OCI-LY7 (cell line): ENCODE results near the gene FBXO31. TPM values are rescaled to one million over a fixed set of nuclear protein-coding genes. Genes with fewer than 3 reads are reported as not detected.
"Not testable (repeated sequence)": the region's sequence is repeated elsewhere in the genome, so short reads cannot be mapped to it uniquely, and the experiment has no call there.

Source experiments
- BruUV-seq: library from RNA; stranded (reverse); fragments of 400-500 nt; replicated peaks from 2 replicates; lab custom pipeline; 2021; lab: Mats Ljungman, UMichigan
- CTCF ChIA-PET: fragments of 300-600 bp; sonication (Branson Sonifier 250); formaldehyde crosslinking; loops from one replicate; lab custom pipeline; 2022; ENCODE audit warnings: antibody characterized with exemption; ENCODE audit not compliant: unreplicated experiment; lab: Charles Lee
- POLR2A ChIA-PET: fragments of 300-600 bp; sonication (Branson Sonifier 250); formaldehyde crosslinking; loops from one replicate; lab custom pipeline; 2022; ENCODE audit warnings: antibody characterized with exemption; lab: Charles Lee
- DNase-seq: peaks from one replicate; pipeline ENCODE4 v3.0.0-alpha.2; 2015; ENCODE audit warnings: low spot score
- H2AFZ ChIP-seq: fragments of 200-600 bp; sonication (generic), shearing (Covaris generic); 2 replicates; pipeline ENCODE4 v1.6.1; 2014; ENCODE audit warnings: mild to moderate bottlenecking, antibody characterized with exemption, low read length, moderate library complexity
- H3K27ac ChIP-seq: fragments of 200-600 bp; sonication (generic); 2 replicates; pipeline ENCODE4 v1.5.1; 2014; ENCODE audit warnings: mixed run types, low read depth, mild to moderate bottlenecking, moderate library complexity, low read length, inconsistent platforms; ENCODE audit not compliant: poor library complexity, severe bottlenecking
- H3K36me3 ChIP-seq: fragments of 200-600 bp; sonication (generic); 2 replicates; pipeline ENCODE4 v1.6.1; 2014; ENCODE audit warnings: mild to moderate bottlenecking, antibody characterized with exemption, low read length, moderate library complexity, mixed read lengths; ENCODE audit not compliant: insufficient read depth
- H3K4me1 ChIP-seq: fragments of 200-600 bp; sonication (generic); 2 replicates; pipeline ENCODE4 v1.5.1; 2014; ENCODE audit warnings: mild to moderate bottlenecking, low read length; ENCODE audit not compliant: insufficient read depth, poor library complexity, severe bottlenecking
- H3K4me2 ChIP-seq: fragments of 200-600 bp; sonication (generic); 2 replicates; pipeline ENCODE4 v1.6.1; 2014; ENCODE audit warnings: mild to moderate bottlenecking, low read length
- H3K4me3 ChIP-seq: fragments of 200-600 bp; sonication (generic); 2 replicates; pipeline ENCODE4 v1.5.1; 2014; ENCODE audit warnings: mild to moderate bottlenecking, low read depth, low read length; ENCODE audit not compliant: poor library complexity, severe bottlenecking
- H3K79me2 ChIP-seq: fragments of 200-600 bp; sonication (generic); 2 replicates; pipeline ENCODE4 v1.6.1; 2016; ENCODE audit warnings: low read depth, mild to moderate bottlenecking, low read length, moderate library complexity, mixed read lengths; ENCODE audit not compliant: insufficient read depth
- H3K9me2 ChIP-seq: fragments of 200-600 bp; sonication (generic); 2 replicates; pipeline ENCODE4 v1.6.1; 2016; ENCODE audit warnings: mild to moderate bottlenecking, low read length, mixed read lengths; ENCODE audit not compliant: insufficient read depth
- H3K9me3 ChIP-seq: fragments of 200-600 bp; sonication (generic); 2 replicates; pipeline ENCODE4 v1.6.1; 2014; ENCODE audit warnings: mild to moderate bottlenecking, mixed run types, low read length, mixed read lengths
- H4K20me1 ChIP-seq: fragments of 200-600 bp; sonication (generic); 2 replicates; pipeline ENCODE4 v1.6.1; 2014; ENCODE audit warnings: mild to moderate bottlenecking, antibody characterized with exemption, low read length, moderate library complexity, mixed read lengths; ENCODE audit not compliant: insufficient read depth
- EZH2phosphoT487 ChIP-seq: fragments of 200-600 bp; sonication (generic); IDR thresholded peaks from 2 replicates; pipeline ENCODE4 v1.6.1; 2018; ENCODE audit warnings: low read depth, borderline replicate concordance, mild to moderate bottlenecking, mixed run types, antibody characterized with exemption, low read length, moderate library complexity, mixed read lengths
- intact Hi-C: fragments of 100-400 bp; cut with micrococcal nuclease; formaldehyde crosslinking; loops from one replicate; pipeline ENCODE4 v1.10.0; 2022; ENCODE audit not compliant: unreplicated experiment
- total RNA-seq, 2 experiments: library from RNA; depleted of rRNA in 1 of 2; stranded (reverse); fragments of >200 nt in 1 of 2; shearing (Covaris generic) in 1 of 2; gene quantifications; 2 replicates each; pipeline ENCODE4 v1.2.3, GENCODE V29; 2014 to 2022
- TF ChIP-seq, protein P1 (sequence below): fragments of 200-600 bp; sonication (generic); conservative IDR thresholded peaks from 2 replicates; pipeline ENCODE4 v1.5.1; 2014; ENCODE audit warnings: mild to moderate bottlenecking, antibody characterized with exemption, low read length, moderate library complexity, mixed read lengths

Gene FBXO31
- total RNA-seq, 2 experiments from 2014 or later: 26.0 to 32.4 TPM

- no TSS peak for BruUV-seq
Measured at GRCh38 chr16:87365021-87365713, 18.4 kb downstream of the FBXO31 start.

GRCh38 chr16:87363771-87364455 lies 19.7 kb downstream of the FBXO31 start:
- peaks cover 18% of the 10 kb centered on the region for H3K4me1 ChIP-seq
- no peak for DNase-seq
- no peak overlapping the region for H3K4me3 ChIP-seq
- H2AFZ ChIP-seq: no peak overlapping the region
- H4K20me1 ChIP-seq: no peaks in the 10 kb centered on the region
- no TSS peak for BruUV-seq
- ChIA-PET POLR2A (no interaction called here), CTCF (no interaction called here)
- no peaks in the 10 kb centered on the region for H3K9me2 ChIP-seq
- H3K27ac ChIP-seq: no peak overlapping the region
- no peaks in the 10 kb centered on the region for H3K9me3 ChIP-seq
- H3K79me2 ChIP-seq: peaks cover 9% of the 10 kb centered on the region; the same call in 1 of the 2 replicates
- intact Hi-C loops: no loop called here
- H3K4me2 ChIP-seq: no peak overlapping the region
- peaks cover 25% of the 10 kb centered on the region for H3K36me3 ChIP-seq
- TF ChIP-seq, protein P1, sequence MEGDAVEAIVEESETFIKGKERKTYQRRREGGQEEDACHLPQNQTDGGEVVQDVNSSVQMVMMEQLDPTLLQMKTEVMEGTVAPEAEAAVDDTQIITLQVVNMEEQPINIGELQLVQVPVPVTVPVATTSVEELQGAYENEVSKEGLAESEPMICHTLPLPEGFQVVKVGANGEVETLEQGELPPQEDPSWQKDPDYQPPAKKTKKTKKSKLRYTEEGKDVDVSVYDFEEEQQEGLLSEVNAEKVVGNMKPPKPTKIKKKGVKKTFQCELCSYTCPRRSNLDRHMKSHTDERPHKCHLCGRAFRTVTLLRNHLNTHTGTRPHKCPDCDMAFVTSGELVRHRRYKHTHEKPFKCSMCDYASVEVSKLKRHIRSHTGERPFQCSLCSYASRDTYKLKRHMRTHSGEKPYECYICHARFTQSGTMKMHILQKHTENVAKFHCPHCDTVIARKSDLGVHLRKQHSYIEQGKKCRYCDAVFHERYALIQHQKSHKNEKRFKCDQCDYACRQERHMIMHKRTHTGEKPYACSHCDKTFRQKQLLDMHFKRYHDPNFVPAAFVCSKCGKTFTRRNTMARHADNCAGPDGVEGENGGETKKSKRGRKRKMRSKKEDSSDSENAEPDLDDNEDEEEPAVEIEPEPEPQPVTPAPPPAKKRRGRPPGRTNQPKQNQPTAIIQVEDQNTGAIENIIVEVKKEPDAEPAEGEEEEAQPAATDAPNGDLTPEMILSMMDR: no peak
- no peak for TF ChIP-seq EZH2phosphoT487

More at GRCh38 chr16:87365021-87365713, 18.4 kb downstream of the FBXO31 start:
- H2AFZ ChIP-seq: no peak overlapping the region
- H4K20me1 ChIP-seq: no peaks in the 10 kb centered on the region
- ChIA-PET POLR2A (no interaction called here), CTCF (no interaction called here)
- peaks cover 16% of the 10 kb centered on the region; the same call in 1 of the 2 replicates for H3K79me2 ChIP-seq
- peaks cover 24% of the 10 kb centered on the region for H3K4me1 ChIP-seq
- no peaks in the 10 kb centered on the region for H3K9me2 ChIP-seq
- H3K4me2 ChIP-seq: no peak overlapping the region
- H3K27ac ChIP-seq: no peak overlapping the region
- intact Hi-C loops: no loop called here
- no peak overlapping the region for H3K4me3 ChIP-seq
- no peaks in the 10 kb centered on the region for H3K9me3 ChIP-seq
- TF ChIP-seq EZH2phosphoT487: no peak
- TF ChIP-seq, protein P1: no peak
- peaks cover 14% of the 10 kb centered on the region; the same call in 1 of the 2 replicates for H3K36me3 ChIP-seq
- DNase-seq: no peak

GRCh38 chr16:87362828-87363559 lies 20.6 kb downstream of the FBXO31 start:
- DNase-seq, H3K79me2 ChIP-seq, H3K9me3 ChIP-seq, H3K4me2 ChIP-seq, H2AFZ ChIP-seq, H3K4me3 ChIP-seq, H3K27ac ChIP-seq, BruUV-seq, H4K20me1 ChIP-seq, CTCF ChIA-PET, H3K9me2 ChIP-seq, H3K4me1 ChIP-seq, POLR2A ChIA-PET, intact Hi-C loops: not testable (repeated sequence)
- H3K36me3 ChIP-seq: peaks cover 34% of the 10 kb centered on the region
